ENCODE measurements around the gene SEMA3B.

DNA sequence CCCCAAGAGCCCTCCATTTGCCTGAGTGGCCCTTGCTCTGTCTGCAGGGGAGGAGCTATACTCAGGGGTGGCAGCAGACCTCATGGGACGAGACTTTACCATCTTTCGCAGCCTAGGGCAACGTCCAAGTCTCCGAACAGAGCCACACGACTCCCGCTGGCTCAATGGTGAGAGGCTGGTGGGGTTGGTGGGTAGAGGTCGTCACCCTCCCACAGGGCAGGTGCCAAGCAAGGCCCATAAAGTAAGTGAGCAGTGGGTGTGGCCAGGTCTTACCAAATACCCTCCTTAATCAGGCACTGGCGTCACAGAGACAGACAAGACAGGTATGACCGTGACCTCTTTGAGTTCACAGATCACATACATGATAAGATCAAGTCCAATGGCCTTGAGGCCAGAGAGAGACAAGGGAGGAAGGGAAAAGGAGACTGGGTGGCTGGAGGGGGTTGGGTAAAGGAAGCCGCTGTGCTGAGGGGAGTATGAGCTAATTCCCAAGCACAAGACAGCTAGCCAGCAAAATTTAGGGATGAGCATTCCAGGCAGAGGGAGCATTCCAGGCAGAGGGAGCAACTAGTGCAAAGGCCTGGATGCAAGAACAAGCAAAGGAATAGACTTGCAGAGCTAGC is 2.5 kb downstream of the SEMA3B start:
- TF ChIP-seq MXI1 (IDR thresholded peaks at IDR 0.05; ENCODE audit: borderline replicate concordance, low read depth, low read length): no peak
- TF ChIP-seq RFX5 (IDR thresholded peaks at IDR 0.05; ENCODE audit: low read depth, low read length): no peak
- no peak for TF ChIP-seq CTCF (conservative IDR thresholded peaks at IDR 0.05; ENCODE audit: low read depth, low read length)
- no peak for TF ChIP-seq CEBPB (IDR thresholded peaks at IDR 0.05; ENCODE audit: low read depth, low read length)
- TF ChIP-seq CHD1 (IDR thresholded peaks at IDR 0.05; ENCODE audit: low read depth, low read length): no peak
- TF ChIP-seq POLR2A (IDR thresholded peaks at IDR 0.05; ENCODE audit: low read depth, low read length): no peak
- TF ChIP-seq USF2 (IDR thresholded peaks at IDR 0.05; ENCODE audit: low read depth, low read length): no peak
- TF ChIP-seq BHLHE40 (IDR thresholded peaks at IDR 0.05; ENCODE audit: low read depth, low read length): no peak
- TF ChIP-seq, protein P1, sequence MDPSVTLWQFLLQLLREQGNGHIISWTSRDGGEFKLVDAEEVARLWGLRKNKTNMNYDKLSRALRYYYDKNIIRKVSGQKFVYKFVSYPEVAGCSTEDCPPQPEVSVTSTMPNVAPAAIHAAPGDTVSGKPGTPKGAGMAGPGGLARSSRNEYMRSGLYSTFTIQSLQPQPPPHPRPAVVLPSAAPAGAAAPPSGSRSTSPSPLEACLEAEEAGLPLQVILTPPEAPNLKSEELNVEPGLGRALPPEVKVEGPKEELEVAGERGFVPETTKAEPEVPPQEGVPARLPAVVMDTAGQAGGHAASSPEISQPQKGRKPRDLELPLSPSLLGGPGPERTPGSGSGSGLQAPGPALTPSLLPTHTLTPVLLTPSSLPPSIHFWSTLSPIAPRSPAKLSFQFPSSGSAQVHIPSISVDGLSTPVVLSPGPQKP (IDR thresholded peaks at IDR 0.05; ENCODE audit: borderline replicate concordance, low read depth, low read length): no peak
- no peak for TF ChIP-seq MAZ (IDR thresholded peaks at IDR 0.05; ENCODE audit: borderline replicate concordance, low read depth, low read length)
